Stimulated activated naive CD4-positive, alpha-beta T cell (primary cell): ENCODE measurements around the gene GOLGA8R.
"Not testable (repeated sequence)": the region's sequence is repeated elsewhere in the genome, so short reads cannot be mapped to it uniquely, and the experiment has no call there.

Source experiments
- DNase-seq, 6 experiments: peaks; one replicate each; lab custom pipeline; 2025; lab: John Stamatoyannopoulos, UW

GOLGA8R gene

GRCh38 chr15:30414160-30414559 lies at the start of gene GOLGA8R:
Gene GOLGA8R, minus strand, starts transcription at chr15:30414260. Its CDS starts 98 bp downstream, at chr15:30414162.
- DNase-seq, result not testable (repeated sequence)

- not testable (repeated sequence) for DNase-seq
Measured at GRCh38 chr15:30463849-30464248, 49.8 kb upstream of the GOLGA8R start.

- DNase-seq, result not testable (repeated sequence)
Measured at GRCh38 chr15:30462176-30462575, 48.1 kb upstream of the GOLGA8R start.

- DNase-seq, result not testable (repeated sequence)
Measured at GRCh38 chr15:30452702-30453101, 38.6 kb upstream of the GOLGA8R start.

- not testable (repeated sequence) for DNase-seq
Measured at GRCh38 chr15:30438348-30438747, 24.3 kb upstream of the GOLGA8R start.

GRCh38 chr15:30435878-30436277 lies 21.8 kb upstream of the GOLGA8R start:
- not testable (repeated sequence) for DNase-seq

- DNase-seq, result not testable (repeated sequence)
Measured at GRCh38 chr15:30420723-30421122, 6.7 kb upstream of the GOLGA8R start.

- not testable (repeated sequence) for DNase-seq
Measured at GRCh38 chr15:30407636-30408035, 6.4 kb downstream of the GOLGA8R start.

- DNase-seq, result not testable (repeated sequence)
Measured at GRCh38 chr15:30398988-30399387, 15.1 kb downstream of the GOLGA8R start.

GRCh38 chr15:30393664-30393991 lies 20.4 kb downstream of the GOLGA8R start:
- not testable (repeated sequence) for DNase-seq

GRCh38 chr15:30392766-30393663 lies 21.0 kb downstream of the GOLGA8R start, which contains the start of gene CHRFAM7A:
Gene CHRFAM7A, minus strand, starts transcription at chr15:30393540. Its CDS starts 10,189 bp downstream, at chr15:30383351.
- DNase-seq, result not testable (repeated sequence)

GRCh38 chr15:30386318-30386887 lies 27.7 kb downstream of the GOLGA8R start:
- not testable (repeated sequence) for DNase-seq

GRCh38 chr15:30377082-30377413 lies 37.0 kb downstream of the GOLGA8R start:
- DNase-seq, result not testable (repeated sequence)

GRCh38 chr15:30376375-30377081 lies 37.5 kb downstream of the GOLGA8R start:
- not testable (repeated sequence) for DNase-seq

GRCh38 chr15:30375872-30376271 lies 38.2 kb downstream of the GOLGA8R start:
- not testable (repeated sequence) for DNase-seq

GRCh38 chr15:30374862-30375261 lies 39.2 kb downstream of the GOLGA8R start:
- DNase-seq, result not testable (repeated sequence)

- not testable (repeated sequence) for DNase-seq
Measured at GRCh38 chr15:30368271-30368670, 45.8 kb downstream of the GOLGA8R start.

- not testable (repeated sequence) for DNase-seq
Measured at GRCh38 chr15:30367246-30367645, 46.8 kb downstream of the GOLGA8R start.

GRCh38 chr15:30361404-30361803 lies 52.7 kb downstream of the GOLGA8R start:
- DNase-seq, result not testable (repeated sequence)

- not testable (repeated sequence) for DNase-seq
Measured at GRCh38 chr15:30360990-30361389, 53.1 kb downstream of the GOLGA8R start.

GRCh38 chr15:30355043-30355442 lies 59.0 kb downstream of the GOLGA8R start:
- DNase-seq, result not testable (repeated sequence)
